Neural progenitor cell (in vitro differentiated cells): Measurements from ENCODE around the gene LRRN4.

Experiments used
- EZH2 ChIP-seq: fragments of 200-600 bp; sonication (generic); IDR thresholded peaks from 2 replicates; pipeline ENCODE4 v1.6.1; 2017; ENCODE audit warnings: antibody characterized with exemption, mild to moderate bottlenecking, moderate library complexity
- TF ChIP-seq, protein P1 (sequence below): fragments of 200-600 bp; sonication (generic); IDR thresholded peaks from 2 replicates; pipeline ENCODE4 v1.5.1; 2017; ENCODE audit warnings: antibody characterized with exemption, mild to moderate bottlenecking

DNA sequence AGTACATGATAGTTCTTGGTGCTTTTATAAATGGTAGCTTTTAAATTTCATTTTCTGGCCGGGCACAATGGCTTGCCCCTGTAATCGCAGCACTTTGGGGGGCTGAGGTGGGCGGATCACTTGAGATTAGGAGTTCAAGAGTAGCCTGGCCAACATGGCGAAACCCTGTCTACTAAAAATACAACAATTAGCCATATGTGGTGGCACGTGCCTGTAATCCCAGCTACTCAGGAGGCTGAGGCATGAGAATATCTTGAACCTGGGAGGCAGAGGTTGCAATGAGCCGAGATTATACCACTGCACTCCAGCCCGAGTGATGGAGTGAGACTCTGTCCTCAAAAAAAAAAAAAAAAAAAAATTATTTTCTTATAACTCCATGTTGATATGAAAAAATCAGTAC, 36.0 kb downstream of the LRRN4 start:
- TF ChIP-seq, protein P1, sequence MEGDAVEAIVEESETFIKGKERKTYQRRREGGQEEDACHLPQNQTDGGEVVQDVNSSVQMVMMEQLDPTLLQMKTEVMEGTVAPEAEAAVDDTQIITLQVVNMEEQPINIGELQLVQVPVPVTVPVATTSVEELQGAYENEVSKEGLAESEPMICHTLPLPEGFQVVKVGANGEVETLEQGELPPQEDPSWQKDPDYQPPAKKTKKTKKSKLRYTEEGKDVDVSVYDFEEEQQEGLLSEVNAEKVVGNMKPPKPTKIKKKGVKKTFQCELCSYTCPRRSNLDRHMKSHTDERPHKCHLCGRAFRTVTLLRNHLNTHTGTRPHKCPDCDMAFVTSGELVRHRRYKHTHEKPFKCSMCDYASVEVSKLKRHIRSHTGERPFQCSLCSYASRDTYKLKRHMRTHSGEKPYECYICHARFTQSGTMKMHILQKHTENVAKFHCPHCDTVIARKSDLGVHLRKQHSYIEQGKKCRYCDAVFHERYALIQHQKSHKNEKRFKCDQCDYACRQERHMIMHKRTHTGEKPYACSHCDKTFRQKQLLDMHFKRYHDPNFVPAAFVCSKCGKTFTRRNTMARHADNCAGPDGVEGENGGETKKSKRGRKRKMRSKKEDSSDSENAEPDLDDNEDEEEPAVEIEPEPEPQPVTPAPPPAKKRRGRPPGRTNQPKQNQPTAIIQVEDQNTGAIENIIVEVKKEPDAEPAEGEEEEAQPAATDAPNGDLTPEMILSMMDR, result no peak
- TF ChIP-seq EZH2, result no peak
